HG03442 (cell line): ENCODE data around the gene ARHGAP8.
"Not testable (repeated sequence)": the region's sequence is repeated elsewhere in the genome, so short reads cannot be mapped to it uniquely, and the experiment has no call there.

Experiments
- ATAC-seq: cut with Tn5 transposase; IDR thresholded peaks from one replicate; pipeline ENCODE4 v1.9.1; 2021; ENCODE audit warnings: mild to moderate bottlenecking, moderate library complexity; ENCODE audit not compliant: unreplicated experiment

ARHGAP8 gene

GRCh38 chr22:44850946-44851345 is 98.6 kb downstream of the ARHGAP8 start:
- no peak for ATAC-seq

GRCh38 chr22:44854641-44855040 is 102.3 kb downstream of the ARHGAP8 start:
- ATAC-seq, result not testable (repeated sequence)

- ATAC-seq, result no peak
Observed at GRCh38 chr22:44855855-44856254, 103.5 kb downstream of the ARHGAP8 start.

- not testable (repeated sequence) for ATAC-seq
Observed at GRCh38 chr22:44858819-44859218, 106.4 kb downstream of the ARHGAP8 start.

GRCh38 chr22:44859641-44860040 is 107.3 kb downstream of the ARHGAP8 start:
- ATAC-seq, result no peak

- ATAC-seq, result no peak
Observed at GRCh38 chr22:44860311-44860710, 107.9 kb downstream of the ARHGAP8 start.

GRCh38 chr22:44861245-44861644 is 108.9 kb downstream of the ARHGAP8 start:
- no peak for ATAC-seq

GRCh38 chr22:44862281-44862680 is 109.9 kb downstream of the ARHGAP8 start:
- ATAC-seq, result no peak

GRCh38 chr22:44862981-44863860 is 110.8 kb downstream of the ARHGAP8 start:
- ATAC-seq, result no peak

- ATAC-seq, result no peak
Observed at GRCh38 chr22:44865193-44866057, 113.0 kb downstream of the ARHGAP8 start.

- ATAC-seq, result no peak
Observed at GRCh38 chr22:44869196-44869595, 116.8 kb downstream of the ARHGAP8 start.

GRCh38 chr22:44870021-44870420 is 117.6 kb downstream of the ARHGAP8 start:
- ATAC-seq, result no peak

GRCh38 chr22:44871782-44872181 is 119.4 kb downstream of the ARHGAP8 start:
- no peak for ATAC-seq

GRCh38 chr22:44876921-44877320 is 124.5 kb downstream of the ARHGAP8 start:
- ATAC-seq, result no peak

GRCh38 chr22:44878483-44879300 is 126.3 kb downstream of the ARHGAP8 start:
- no peak for ATAC-seq

GRCh38 chr22:44879301-44879680 is 126.9 kb downstream of the ARHGAP8 start:
- ATAC-seq, result no peak

- no peak for ATAC-seq
Observed at GRCh38 chr22:44880610-44881290, 128.4 kb downstream of the ARHGAP8 start.

- ATAC-seq, result no peak
Observed at GRCh38 chr22:44881624-44882023, 129.2 kb downstream of the ARHGAP8 start.

GRCh38 chr22:44882226-44882905 is 130.0 kb downstream of the ARHGAP8 start:
- ATAC-seq, result no peak

- ATAC-seq, result no peak
Observed at GRCh38 chr22:44883011-44883421, 130.6 kb downstream of the ARHGAP8 start.
